SK-N-SH (cell line): Measurements from ENCODE around the gene LTBP1. TPM values are rescaled to one million over a fixed set of nuclear protein-coding genes. Genes with fewer than 3 reads are reported as not detected.

ENCODE experiments used
- CTCF ChIA-PET: fragments of 300-600, 350-600 bp; formaldehyde crosslinking; extraction: SDS; loops from one replicate; lab custom pipeline; 2021; lab: Yijun Ruan, JAX
- POLR2A ChIA-PET: fragments of 350-600 bp; sonication (Branson Sonifier 250); formaldehyde crosslinking; extraction: SDS; loops from one replicate; lab custom pipeline; 2020; ENCODE audit warnings: antibody characterized with exemption, inconsistent platforms; lab: Yijun Ruan, JAX
- DNase-seq: peaks from one replicate; pipeline ENCODE4 v3.0.0; 2012
- H2AFZ ChIP-seq: fragments of 200-600 bp; sonication (generic); 2 replicates; pipeline ENCODE4 v1.8.1; 2016; ENCODE audit warnings: antibody characterized with exemption, mild to moderate bottlenecking, low read depth
- H3F3A ChIP-seq: fragments of 200-600 bp; sonication (generic); replicated peaks from 2 replicates; pipeline ENCODE3; 2016; ENCODE audit warnings: antibody characterized with exemption, mild to moderate bottlenecking; ENCODE audit not compliant: insufficient read depth
- H3K27ac ChIP-seq, 2 experiments: fragments of 200-500 bp in 1 of 2; fragments of 200-600 bp in 1 of 2; sonication (Bioruptor generic) in 1 of 2; sonication (generic), shearing (Covaris generic) in 1 of 2; 2 replicates each; pipeline versions ENCODE4 v1.5.1 to v1.6.1; 2014 to 2016; ENCODE audit warnings: low read depth in 2 of 2, inconsistent platforms in 1 of 2, low read length in 1 of 2, mild to moderate bottlenecking in 1 of 2, mixed read lengths in 1 of 2
- H3K27me3 ChIP-seq: fragments of 200-600 bp; sonication (generic), shearing (Covaris generic); 2 replicates; pipeline ENCODE4 v1.6.1; 2016; ENCODE audit warnings: mixed run types; ENCODE audit not compliant: insufficient read depth
- H3K36me3 ChIP-seq, 2 experiments: fragments of 200-500 bp in 1 of 2; fragments of 200-600 bp in 1 of 2; sonication (Bioruptor generic) in 1 of 2; sonication (generic) in 1 of 2; replicated peaks in 1 of 2; 2 replicates each; pipeline versions ENCODE3 to v1.5.1; 2014 to 2016; ENCODE audit warnings: low read length in 1 of 2, mild to moderate bottlenecking in 1 of 2; ENCODE audit not compliant: insufficient read depth in 2 of 2, control insufficient read depth in 1 of 2
- H3K4me1 ChIP-seq, 2 experiments: fragments of 200-500 bp in 1 of 2; fragments of 200-600 bp in 1 of 2; sonication (Bioruptor generic) in 1 of 2; sonication (generic), shearing (Covaris generic) in 1 of 2; 2 replicates each; pipeline versions ENCODE4 v1.5.1 to v1.6.1; 2014 to 2016; ENCODE audit warnings: low read depth in 1 of 2, low read length in 1 of 2, mixed run types in 1 of 2; ENCODE audit not compliant: insufficient read depth in 2 of 2, control insufficient read depth in 1 of 2
- H3K4me2 ChIP-seq: fragments of 200-600 bp; sonication (generic), shearing (Covaris generic); 2 replicates; pipeline ENCODE4 v1.6.1; 2017; ENCODE audit warnings: mixed run types
- H3K4me3 ChIP-seq, 2 experiments: fragments of 200-500 bp in 1 of 2; fragments of 200-600 bp in 1 of 2; sonication (Bioruptor generic) in 1 of 2; sonication (generic), shearing (Covaris generic) in 1 of 2; 2 replicates each; pipeline versions ENCODE4 v1.5.1 to v1.8.1; 2014 to 2016; ENCODE audit warnings: low read depth in 2 of 2, inconsistent platforms in 1 of 2, low read length in 1 of 2, mild to moderate bottlenecking in 1 of 2, mixed read lengths in 1 of 2, moderate library complexity in 1 of 2
- H3K79me2 ChIP-seq: fragments of 200-600 bp; sonication (generic); 2 replicates; pipeline ENCODE4 v1.8.1; 2017; ENCODE audit warnings: mild to moderate bottlenecking; ENCODE audit not compliant: insufficient read depth
- H3K9ac ChIP-seq: fragments of 200-600 bp; sonication (generic); 2 replicates; pipeline ENCODE4 v1.6.1; 2017; ENCODE audit warnings: mixed run types
- H3K9me2 ChIP-seq: fragments of 200-600 bp; sonication (generic); 2 replicates; pipeline ENCODE4 v1.6.1; 2017; ENCODE audit warnings: mixed run types
- H3K9me3 ChIP-seq: fragments of 200-600 bp; sonication (generic); 2 replicates; pipeline ENCODE4 v1.6.1; 2017; ENCODE audit warnings: mixed run types, mild to moderate bottlenecking, moderate library complexity
- H4K20me1 ChIP-seq: fragments of 200-600 bp; sonication (generic); 2 replicates; pipeline ENCODE4 v1.6.1; 2017; ENCODE audit warnings: mild to moderate bottlenecking, mixed run types; ENCODE audit not compliant: insufficient read depth
- CHD2 ChIP-seq: fragments of 150-350 bp; IDR thresholded peaks from 2 replicates; pipeline ENCODE4 v1.6.1; 2018; ENCODE audit warnings: low read length; ENCODE audit not compliant: partially characterized antibody
- CTCF ChIP-seq: fragments of 200-600 bp; sonication (generic); IDR thresholded peaks from 2 replicates; pipeline ENCODE4 v1.6.1; 2017; ENCODE audit warnings: antibody characterized with exemption, mild to moderate bottlenecking, moderate library complexity
- FOSL2 ChIP-seq: IDR thresholded peaks from 2 replicates; pipeline ENCODE4 v1.4.0; 2012; ENCODE audit warnings: low read depth, mild to moderate bottlenecking, moderate library complexity, borderline replicate concordance
- FOXM1 ChIP-seq: IDR thresholded peaks from 2 replicates; pipeline ENCODE4 v1.4.0; 2012; ENCODE audit warnings: low read depth, mild to moderate bottlenecking
- GABPA ChIP-seq: IDR thresholded peaks from 2 replicates; pipeline ENCODE4 v1.4.0; 2012; ENCODE audit warnings: low read depth, mild to moderate bottlenecking
- MAX ChIP-seq: IDR thresholded peaks from 2 replicates; pipeline ENCODE4 v1.4.0; 2012; ENCODE audit warnings: low read depth
- MXI1 ChIP-seq: IDR thresholded peaks from 2 replicates; pipeline ENCODE4 v1.6.1; 2012; ENCODE audit warnings: mild to moderate bottlenecking, low read depth, low read length, improper control_type of control experiment
- PBX3 ChIP-seq: IDR thresholded peaks from 2 replicates; pipeline ENCODE4; 2012
- RAD21 ChIP-seq: IDR thresholded peaks from 2 replicates; pipeline ENCODE4 v1.6.1; 2012; ENCODE audit warnings: mild to moderate bottlenecking, low read length
- REST ChIP-seq: IDR thresholded peaks from 2 replicates; pipeline ENCODE4 v1.6.1; 2012; ENCODE audit warnings: mild to moderate bottlenecking, low read depth, low read length, moderate library complexity
- RFX5 ChIP-seq: IDR thresholded peaks from 2 replicates; pipeline ENCODE4 v1.6.1; 2012; ENCODE audit warnings: mild to moderate bottlenecking, improper control_type of control experiment, low read length
- RXRA ChIP-seq: IDR thresholded peaks from 2 replicates; pipeline ENCODE4 v1.4.0; 2012; ENCODE audit warnings: low read depth, mild to moderate bottlenecking, borderline replicate concordance
- YY1 ChIP-seq: IDR thresholded peaks from 2 replicates; pipeline ENCODE4 v1.4.0; 2012; ENCODE audit warnings: low read depth, mild to moderate bottlenecking
- WGBS: methylation state at CpG from one replicate; pipeline ENCODE4 v1.1.6; 2017; ENCODE audit warnings: low lambda C conversion rate; 5-methylcytosine and 5-hydroxymethylcytosine counted together
- polyA plus RNA-seq, 3 experiments: library from polyadenylated mRNA; depleted of rRNA; stranded (reverse); fragments of >200 nt; gene quantifications; 2 replicates each; pipeline ENCODE4 v1.2.3, GENCODE V29; 2012

Gene LTBP1
- polyA plus RNA-seq, 1 of the 3 experiments (the other 2 are of a cell fraction): 467 TPM

DNA sequence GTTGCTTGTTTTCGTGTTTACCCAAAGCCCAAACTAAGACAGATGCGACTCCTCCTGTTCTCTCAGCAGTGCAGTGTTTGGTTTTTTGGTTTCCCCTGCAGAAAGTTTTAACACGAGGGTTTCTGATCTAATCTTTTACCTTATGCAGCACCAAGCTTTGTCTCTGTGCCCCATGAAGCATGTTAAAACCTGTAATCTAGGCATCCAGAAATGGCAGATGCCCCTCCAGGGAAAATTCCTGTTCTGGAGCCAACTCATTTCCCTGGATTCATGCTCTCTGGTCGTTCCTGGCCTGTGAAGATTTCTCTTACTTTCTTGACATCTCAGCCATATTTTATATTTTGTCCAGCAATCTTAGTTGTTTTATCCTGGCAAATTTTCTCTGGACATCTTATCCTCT, 91.5 kb downstream of the LTBP1 start:
- CTCF ChIA-PET: interaction anchor here (0.6 to 1.1 kb wide), 2 partner anchors 20 to 226 kb away, joined by 3 read pairs; no protein-coding TSS in a partner anchor
- TF ChIP-seq MXI1 (no peak), GABPA (no peak), YY1 (no peak), FOSL2 (no peak), FOXM1 (no peak), CTCF (no peak), CHD2 (no peak)

GRCh38 chr2:33038799-33039198, 92.0 kb downstream of the LTBP1 start:
- no peaks in the 10 kb centered on the region for H3K27me3 ChIP-seq
- DNase-seq: no peak
- H3K79me2 ChIP-seq: peaks cover 5% of the 10 kb centered on the region; the same call in 1 of the 2 replicates
- WGBS: 96% methylated on average over 4 of the region's 4 CpGs
- H4K20me1 ChIP-seq: no peaks in the 10 kb centered on the region
- no peaks in the 10 kb centered on the region for H3K9me2 ChIP-seq
- H3K9me3 ChIP-seq: no peaks in the 10 kb centered on the region
- no peak overlapping the region for H2AFZ ChIP-seq
- peaks cover 9% of the 10 kb centered on the region for H3F3A ChIP-seq
- no peak overlapping the region for H3K9ac ChIP-seq
- H3K27ac ChIP-seq: no peak overlapping the region
- H3K4me2 ChIP-seq: no peak overlapping the region
- ChIA-PET CTCF (no interaction called here), POLR2A (no interaction called here)
- no peak overlapping the region for H3K4me3 ChIP-seq
- H3K4me1 ChIP-seq: peaks cover 0 to 3% of the 10 kb centered on the region in 2 experiments; a peak in 3 of 4 replicates
- TF ChIP-seq RAD21: no peak
- no peak for TF ChIP-seq MXI1
- no peak for TF ChIP-seq REST
- no peak for TF ChIP-seq RXRA
- no peak for TF ChIP-seq MAX
- no peak for TF ChIP-seq PBX3
- no peak for TF ChIP-seq RFX5
- no peak for TF ChIP-seq FOSL2
- no peak for TF ChIP-seq FOXM1
- H3K36me3 ChIP-seq: no peaks in the 10 kb centered on the region

More for the DNA sequence above, 91.5 kb downstream of the LTBP1 start:
- Histone ChIP-seq H3K9me3 (no peaks in the 10 kb centered on the region), H3K9ac (no peak overlapping the region), H3K9me2 (no peaks in the 10 kb centered on the region), H4K20me1 (no peaks in the 10 kb centered on the region), H3K27me3 (no peaks in the 10 kb centered on the region), H3K27ac (no peak overlapping the region), H3K4me3 (no peak overlapping the region), H3F3A (peaks cover 9% of the 10 kb centered on the region), H3K4me1 (peaks cover 0 to 4% of the 10 kb centered on the region in 2 experiments; a peak in 3 of 4 replicates), H3K36me3 (no peaks in the 10 kb centered on the region), H3K79me2 (peaks cover 5% of the 10 kb centered on the region; the same call in 1 of the 2 replicates), H2AFZ (no peak overlapping the region), H3K4me2 (no peak overlapping the region)
- WGBS: 69% methylated on average over 4 of the region's 4 CpGs
- POLR2A ChIA-PET: no interaction called here
- DNase-seq: no peak
